ENCODE results near the gene DGKI.

DNA sequence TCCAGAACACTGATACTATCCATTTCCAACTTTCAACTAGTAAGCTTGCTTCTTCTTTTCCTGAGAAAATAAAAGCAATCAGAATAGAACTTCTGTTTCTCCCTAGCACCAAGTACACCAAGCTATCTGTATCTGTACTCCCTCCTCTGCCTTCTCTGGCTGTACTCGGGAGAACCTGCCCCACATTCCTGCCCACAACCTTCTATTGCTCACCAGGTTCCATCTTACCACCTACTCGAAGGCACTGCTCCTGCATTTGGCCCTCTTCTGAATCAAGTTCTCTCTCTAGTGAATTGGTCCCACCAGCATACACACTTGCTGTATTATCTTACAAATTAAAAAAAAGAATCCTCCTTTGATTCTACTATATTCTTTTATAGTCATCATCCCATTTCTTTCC lies 333.7 kb downstream of the DGKI start:
- TF ChIP-seq CTCF (IDR thresholded peaks at IDR 0.05) (no peak), POLR2A (IDR thresholded peaks at IDR 0.05) (no peak)
